22Rv1 (cell line): ENCODE results near the gene GLOD5.

Source experiments
- H3K27ac ChIP-seq: fragments of 450-650 bp; 2 replicates; pipeline ENCODE4 v1.5.1; 2017
- CTCF ChIP-seq: fragments of 450-650 bp; IDR thresholded peaks from 2 replicates; pipeline ENCODE4 v1.5.1; 2017; ENCODE audit warnings: mild to moderate bottlenecking
- ZFX ChIP-seq: fragments of 450-650 bp; IDR thresholded peaks from 2 replicates; pipeline ENCODE4 v1.6.1; 2017; ENCODE audit warnings: antibody characterized with exemption, borderline replicate concordance

The GLOD5 gene

GRCh38 chrX:48761674-48762471 is at the start of gene GLOD5:
Gene GLOD5 (plus strand): TSS chrX:48761747. CDS start chrX:48761791, 44 bp downstream.
- H3K27ac ChIP-seq: no peak within 1 kb of the TSS
- peak; percentile 51 for TF ChIP-seq CTCF
- TF ChIP-seq ZFX: no peak

- no peak overlapping the region for H3K27ac ChIP-seq
- TF ChIP-seq CTCF: no peak
- no peak for TF ChIP-seq ZFX
Observed at GRCh38 chrX:48711929-48712505, 49.5 kb upstream of the GLOD5 start.

- no peak for TF ChIP-seq ZFX
- no peak for TF ChIP-seq CTCF
- no peak overlapping the region for H3K27ac ChIP-seq
Observed at GRCh38 chrX:48713847-48714246, 47.7 kb upstream of the GLOD5 start.

- TF ChIP-seq CTCF (no peak), ZFX (no peak)
- H3K27ac ChIP-seq: no peak overlapping the region
Observed at GRCh38 chrX:48714573-48714972, 47.0 kb upstream of the GLOD5 start.

GRCh38 chrX:48715072-48715471 is 46.5 kb upstream of the GLOD5 start:
- TF ChIP-seq ZFX: no peak
- TF ChIP-seq CTCF: no peak
- no peak overlapping the region for H3K27ac ChIP-seq

GRCh38 chrX:48715876-48716502 is 45.6 kb upstream of the GLOD5 start:
- no peak overlapping the region for H3K27ac ChIP-seq
- no peak for TF ChIP-seq CTCF
- no peak for TF ChIP-seq ZFX

- H3K27ac ChIP-seq: no peak overlapping the region
- TF ChIP-seq ZFX (no peak), CTCF (no peak)
Observed at GRCh38 chrX:48719958-48720357, 41.6 kb upstream of the GLOD5 start.
